ENCODE measurements around the gene DUSP7. TPM values are rescaled to one million over a fixed set of nuclear protein-coding genes. Genes with fewer than 3 reads are reported as not detected.

Gene DUSP7
- total RNA-seq, 1 experiment from 2014 or later = 9.9 TPM

DNA sequence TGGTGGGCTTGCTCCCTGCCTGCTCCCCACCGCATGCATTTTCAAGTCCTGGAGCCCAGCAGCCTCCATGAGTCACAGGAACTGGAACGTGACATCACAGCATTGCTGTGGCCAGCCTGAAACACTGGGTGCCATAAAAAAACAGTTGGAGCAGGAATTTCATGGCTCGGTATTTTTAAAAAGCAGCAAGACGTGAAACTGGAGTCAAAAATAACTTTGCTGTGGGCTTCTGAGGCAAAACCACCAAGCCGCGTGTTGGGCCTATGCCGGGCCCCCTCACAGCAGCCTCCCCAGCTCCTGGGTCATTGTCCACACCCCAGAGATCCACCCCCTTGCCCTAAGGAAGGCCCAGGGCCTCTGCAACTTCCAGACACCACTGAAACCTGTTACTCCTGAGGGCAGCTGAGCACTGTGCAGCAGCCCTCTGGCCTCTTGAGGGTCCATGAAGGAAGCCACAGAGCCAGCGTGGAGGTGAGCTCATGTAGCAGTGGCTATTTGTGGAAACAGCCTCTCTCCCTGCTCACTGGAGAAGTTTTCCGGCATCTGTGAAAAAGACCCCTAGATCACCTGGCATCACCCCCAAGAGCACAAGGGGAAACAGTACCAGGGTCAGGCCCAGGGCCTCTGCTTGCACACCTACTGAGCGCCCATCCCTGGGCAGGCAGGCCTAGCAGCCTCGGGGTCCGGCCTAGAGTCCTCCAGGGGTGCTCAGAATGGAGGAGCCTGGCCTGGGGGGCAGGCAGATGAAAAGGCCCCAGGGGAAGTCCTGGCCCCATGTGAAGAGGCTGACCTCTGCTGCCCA is 34.0 kb upstream of the DUSP7 start:
- intact Hi-C loops (cut with micrococcal nuclease; ENCODE audit: unreplicated experiment) = no loop called here

GRCh38 chr3:52089691-52090090 is 33.3 kb upstream of the DUSP7 start:
- CTCF ChIA-PET = no interaction called here
- Mint-ChIP-seq H3K36me3 (ENCODE audit: insufficient read depth, unreplicated experiment) (peaks cover 10% of the 10 kb centered on the region), H3K27me3 (ENCODE audit: insufficient read depth, unreplicated experiment) (no peaks in the 10 kb centered on the region), H3K9me3 (ENCODE audit: unreplicated experiment) (no peaks in the 10 kb centered on the region), H3K4me3 (ENCODE audit: unreplicated experiment) (no peak overlapping the region), H3K27ac (ENCODE audit: unreplicated experiment) (peak overlapping the region; percentile 42), H3K4me1 (ENCODE audit: low read depth, unreplicated experiment) (no peaks in the 10 kb centered on the region)
- Histone ChIP-seq H3K27me3 (replicated peaks; ENCODE audit: control insufficient read depth, insufficient read depth, low read length) (no peaks in the 10 kb centered on the region), H3K4me1 (0 out of 2 replicates have a peak, but pooled peaks cover 4% of the 10 kb centered on the region), H3K9me3 (no peaks in the 10 kb centered on the region), H3K4me3 (ENCODE audit: low read depth, low read length) (no peak overlapping the region), H3K36me3 (ENCODE audit: control insufficient read depth, insufficient read depth, low read length) (no peaks in the 10 kb centered on the region)
- POLR2A ChIA-PET = no interaction called here
- no peak for DNase-seq
- TF ChIP-seq, protein P1, sequence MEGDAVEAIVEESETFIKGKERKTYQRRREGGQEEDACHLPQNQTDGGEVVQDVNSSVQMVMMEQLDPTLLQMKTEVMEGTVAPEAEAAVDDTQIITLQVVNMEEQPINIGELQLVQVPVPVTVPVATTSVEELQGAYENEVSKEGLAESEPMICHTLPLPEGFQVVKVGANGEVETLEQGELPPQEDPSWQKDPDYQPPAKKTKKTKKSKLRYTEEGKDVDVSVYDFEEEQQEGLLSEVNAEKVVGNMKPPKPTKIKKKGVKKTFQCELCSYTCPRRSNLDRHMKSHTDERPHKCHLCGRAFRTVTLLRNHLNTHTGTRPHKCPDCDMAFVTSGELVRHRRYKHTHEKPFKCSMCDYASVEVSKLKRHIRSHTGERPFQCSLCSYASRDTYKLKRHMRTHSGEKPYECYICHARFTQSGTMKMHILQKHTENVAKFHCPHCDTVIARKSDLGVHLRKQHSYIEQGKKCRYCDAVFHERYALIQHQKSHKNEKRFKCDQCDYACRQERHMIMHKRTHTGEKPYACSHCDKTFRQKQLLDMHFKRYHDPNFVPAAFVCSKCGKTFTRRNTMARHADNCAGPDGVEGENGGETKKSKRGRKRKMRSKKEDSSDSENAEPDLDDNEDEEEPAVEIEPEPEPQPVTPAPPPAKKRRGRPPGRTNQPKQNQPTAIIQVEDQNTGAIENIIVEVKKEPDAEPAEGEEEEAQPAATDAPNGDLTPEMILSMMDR (IDR thresholded peaks at IDR 0.05; ENCODE audit: insufficient read depth in 1 of 2, low read depth in 1 of 2, low read length in 1 of 2, severe bottlenecking in 1 of 2, unreplicated experiment in 1 of 2) = no peak
- intact Hi-C loops (cut with micrococcal nuclease; ENCODE audit: unreplicated experiment) = no loop called here
- BruUV-seq (replicated peaks) = no TSS peak

More for the DNA sequence above, 34.0 kb upstream of the DUSP7 start:
- Mint-ChIP-seq H3K36me3 (ENCODE audit: insufficient read depth, unreplicated experiment) (peaks cover 10% of the 10 kb centered on the region), H3K4me3 (ENCODE audit: unreplicated experiment) (no peak overlapping the region), H3K4me1 (ENCODE audit: low read depth, unreplicated experiment) (no peaks in the 10 kb centered on the region), H3K9me3 (ENCODE audit: unreplicated experiment) (no peaks in the 10 kb centered on the region), H3K27me3 (ENCODE audit: insufficient read depth, unreplicated experiment) (no peaks in the 10 kb centered on the region), H3K27ac (ENCODE audit: unreplicated experiment) (peak overlapping the region; percentile 42)
- no peak for DNase-seq
- Histone ChIP-seq H3K36me3 (ENCODE audit: control insufficient read depth, insufficient read depth, low read length) (no peaks in the 10 kb centered on the region), H3K27me3 (replicated peaks; ENCODE audit: control insufficient read depth, insufficient read depth, low read length) (no peaks in the 10 kb centered on the region), H3K9me3 (no peaks in the 10 kb centered on the region), H3K4me3 (ENCODE audit: low read depth, low read length) (no peak overlapping the region), H3K4me1 (0 out of 2 replicates have a peak, but pooled peaks cover 4% of the 10 kb centered on the region)
- ChIA-PET CTCF (no interaction called here), POLR2A (no interaction called here)
- no TSS peak for BruUV-seq (replicated peaks)
- TF ChIP-seq, protein P1 (IDR thresholded peaks at IDR 0.05; ENCODE audit: insufficient read depth in 1 of 2, low read depth in 1 of 2, low read length in 1 of 2, severe bottlenecking in 1 of 2, unreplicated experiment in 1 of 2) = no peak

DNA sequence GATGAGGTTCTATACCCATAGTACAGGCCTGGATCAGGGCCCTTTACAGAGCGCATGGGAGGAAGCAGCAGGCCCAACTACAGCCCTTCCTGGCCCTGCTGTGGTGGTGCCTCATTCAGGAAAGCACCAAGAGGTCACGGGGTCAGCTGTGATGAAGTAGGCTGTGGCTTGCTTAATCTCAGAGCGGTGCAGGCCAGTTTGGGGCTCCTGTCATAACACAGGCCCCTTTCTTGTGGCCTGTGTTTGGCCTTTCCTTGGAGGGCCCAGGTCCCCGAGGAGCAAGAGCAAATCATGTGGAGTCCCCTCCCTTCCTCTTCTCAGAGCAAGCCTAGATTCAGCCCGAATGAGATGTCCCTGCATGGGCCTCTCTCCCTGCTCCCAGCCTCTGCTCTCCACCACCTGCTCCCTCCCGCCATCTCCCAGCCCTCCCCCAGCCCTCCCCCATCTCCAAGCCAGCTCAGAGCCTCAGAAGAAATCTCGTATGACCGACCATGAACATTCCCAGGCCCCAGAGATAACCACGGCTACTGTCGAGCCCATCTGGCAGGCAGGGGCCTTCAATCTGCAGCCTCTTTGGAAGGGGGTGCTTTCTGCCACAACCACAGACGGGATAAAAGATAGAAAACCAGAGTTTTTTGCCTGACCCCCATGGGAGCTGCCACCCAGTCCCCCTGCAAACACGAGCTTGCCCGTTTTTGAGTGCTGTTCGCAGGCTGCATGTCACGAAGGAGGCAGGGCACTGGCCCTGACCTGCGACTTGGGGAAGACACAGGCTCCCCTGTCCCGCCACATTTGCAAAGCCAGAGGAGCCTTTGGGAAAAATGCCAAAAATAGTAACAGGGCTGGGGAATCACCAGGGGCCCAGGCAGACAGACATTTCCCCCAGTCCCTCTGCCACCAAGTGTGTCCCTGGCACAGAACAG is 32.3 kb upstream of the DUSP7 start:
- POLR2A ChIA-PET = no interaction called here
- no TSS peak for BruUV-seq (replicated peaks)

More for the DNA sequence above, 32.3 kb upstream of the DUSP7 start:
- CTCF ChIA-PET = interaction anchor here (0.6 kb wide), 2 partner anchors 32 to 34 kb away, joined by 4 to 13 read pairs; no protein-coding TSS in a partner anchor
- Histone ChIP-seq H3K27me3 (replicated peaks; ENCODE audit: control insufficient read depth, insufficient read depth, low read length) (no peaks in the 10 kb centered on the region), H3K36me3 (ENCODE audit: control insufficient read depth, insufficient read depth, low read length) (no peaks in the 10 kb centered on the region), H3K9me3 (no peaks in the 10 kb centered on the region), H3K4me1 (0 out of 2 replicates have a peak, but pooled peaks cover 4% of the 10 kb centered on the region), H3K4me3 (ENCODE audit: low read depth, low read length) (no peak overlapping the region)
- Mint-ChIP-seq H3K4me1 (ENCODE audit: low read depth, unreplicated experiment) (no peaks in the 10 kb centered on the region), H3K27ac (ENCODE audit: unreplicated experiment) (no peak overlapping the region), H3K36me3 (ENCODE audit: insufficient read depth, unreplicated experiment) (peaks cover 6% of the 10 kb centered on the region), H3K27me3 (ENCODE audit: insufficient read depth, unreplicated experiment) (no peaks in the 10 kb centered on the region), H3K9me3 (ENCODE audit: unreplicated experiment) (no peaks in the 10 kb centered on the region), H3K4me3 (ENCODE audit: unreplicated experiment) (no peak overlapping the region)
- TF ChIP-seq, protein P1 (IDR thresholded peaks at IDR 0.05; ENCODE audit: insufficient read depth in 1 of 2, low read depth in 1 of 2, low read length in 1 of 2, severe bottlenecking in 1 of 2, unreplicated experiment in 1 of 2) = no peak
- intact Hi-C loops (cut with micrococcal nuclease; ENCODE audit: unreplicated experiment) = no loop called here
- DNase-seq = no peak
